ENCODE data around the gene BCL7B. TPM values are rescaled to one million over a fixed set of nuclear protein-coding genes. Genes with fewer than 3 reads are reported as not detected.

The BCL7B gene
- total and polyA plus RNA-seq, 2 of the 13 experiments (the other 11 are each of a cell fraction or from before 2014, with no cell fraction given), result 24.3 to 38.2 TPM

- no peak for TF ChIP-seq MAFG (CRISPR knock-in tag; IDR thresholded peaks at IDR 0.05)
- no peak for TF ChIP-seq ZNF674 (CRISPR knock-in tag; IDR thresholded peaks at IDR 0.05; ENCODE audit: low read depth)
- TF ChIP-seq ZNF780A (CRISPR knock-in tag; IDR thresholded peaks at IDR 0.05), result 0 out of 2 replicates have a peak, but pooled peaks have one; percentile 39
- TF ChIP-seq JUNB (CRISPR knock-in tag; IDR thresholded peaks at IDR 0.05; ENCODE audit: borderline replicate concordance), result no peak
- TF ChIP-seq CCDC6 (CRISPR knock-in tag; IDR thresholded peaks at IDR 0.05), result no peak
- no peak for TF ChIP-seq RORA (CRISPR knock-in tag; IDR thresholded peaks at IDR 0.05)
- TF ChIP-seq, protein P1, sequence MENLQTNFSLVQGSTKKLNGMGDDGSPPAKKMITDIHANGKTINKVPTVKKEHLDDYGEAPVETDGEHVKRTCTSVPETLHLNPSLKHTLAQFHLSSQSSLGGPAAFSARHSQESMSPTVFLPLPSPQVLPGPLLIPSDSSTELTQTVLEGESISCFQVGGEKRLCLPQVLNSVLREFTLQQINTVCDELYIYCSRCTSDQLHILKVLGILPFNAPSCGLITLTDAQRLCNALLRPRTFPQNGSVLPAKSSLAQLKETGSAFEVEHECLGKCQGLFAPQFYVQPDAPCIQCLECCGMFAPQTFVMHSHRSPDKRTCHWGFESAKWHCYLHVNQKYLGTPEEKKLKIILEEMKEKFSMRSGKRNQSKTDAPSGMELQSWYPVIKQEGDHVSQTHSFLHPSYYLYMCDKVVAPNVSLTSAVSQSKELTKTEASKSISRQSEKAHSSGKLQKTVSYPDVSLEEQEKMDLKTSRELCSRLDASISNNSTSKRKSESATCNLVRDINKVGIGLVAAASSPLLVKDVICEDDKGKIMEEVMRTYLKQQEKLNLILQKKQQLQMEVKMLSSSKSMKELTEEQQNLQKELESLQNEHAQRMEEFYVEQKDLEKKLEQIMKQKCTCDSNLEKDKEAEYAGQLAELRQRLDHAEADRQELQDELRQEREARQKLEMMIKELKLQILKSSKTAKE (CRISPR knock-in tag; IDR thresholded peaks at IDR 0.05; ENCODE audit: borderline replicate concordance), result no peak
- TF ChIP-seq ZNF891 (CRISPR knock-in tag; IDR thresholded peaks at IDR 0.05), result 0 out of 2 replicates have a peak, but pooled peaks have one; percentile 6
- TF ChIP-seq SRF (IDR thresholded peaks at IDR 0.05; ENCODE audit: low read depth, low read length), result no peak
- TF ChIP-seq ATF7 (IDR thresholded peaks at IDR 0.05), result no peak
- no peak for TF ChIP-seq ATF7 (CRISPR knock-in tag; IDR thresholded peaks at IDR 0.05)
- peak; percentile 95 to 96 for TF ChIP-seq POLR2A (IDR thresholded peaks at IDR 0.05; ENCODE audit: insufficient read depth in 1 of 2, low read depth in 2 of 2, low read length in 2 of 2)
- TF ChIP-seq ZNF33A (CRISPR knock-in tag; IDR thresholded peaks at IDR 0.05; ENCODE audit: borderline replicate concordance), result no peak
These were observed 21.0 kb upstream of the BCL7B start, which contains the start of gene TBL2 (continued) for GRCh38 chr7:73578342-73579128.
